Measurements from ENCODE around the gene CYB5R4.

CYB5R4 gene

GRCh38 chr6:83878902-83879644 lies 19.6 kb downstream of the CYB5R4 start:
- TF ChIP-seq, protein P1, sequence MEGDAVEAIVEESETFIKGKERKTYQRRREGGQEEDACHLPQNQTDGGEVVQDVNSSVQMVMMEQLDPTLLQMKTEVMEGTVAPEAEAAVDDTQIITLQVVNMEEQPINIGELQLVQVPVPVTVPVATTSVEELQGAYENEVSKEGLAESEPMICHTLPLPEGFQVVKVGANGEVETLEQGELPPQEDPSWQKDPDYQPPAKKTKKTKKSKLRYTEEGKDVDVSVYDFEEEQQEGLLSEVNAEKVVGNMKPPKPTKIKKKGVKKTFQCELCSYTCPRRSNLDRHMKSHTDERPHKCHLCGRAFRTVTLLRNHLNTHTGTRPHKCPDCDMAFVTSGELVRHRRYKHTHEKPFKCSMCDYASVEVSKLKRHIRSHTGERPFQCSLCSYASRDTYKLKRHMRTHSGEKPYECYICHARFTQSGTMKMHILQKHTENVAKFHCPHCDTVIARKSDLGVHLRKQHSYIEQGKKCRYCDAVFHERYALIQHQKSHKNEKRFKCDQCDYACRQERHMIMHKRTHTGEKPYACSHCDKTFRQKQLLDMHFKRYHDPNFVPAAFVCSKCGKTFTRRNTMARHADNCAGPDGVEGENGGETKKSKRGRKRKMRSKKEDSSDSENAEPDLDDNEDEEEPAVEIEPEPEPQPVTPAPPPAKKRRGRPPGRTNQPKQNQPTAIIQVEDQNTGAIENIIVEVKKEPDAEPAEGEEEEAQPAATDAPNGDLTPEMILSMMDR (conservative IDR thresholded peaks at IDR 0.05) = no peak
- TF ChIP-seq ZFX (IDR thresholded peaks at IDR 0.05) = no peak
- H3K27ac ChIP-seq = no peak overlapping the region

- TF ChIP-seq, protein P1 (conservative IDR thresholded peaks at IDR 0.05) = no peak
- TF ChIP-seq ZFX (IDR thresholded peaks at IDR 0.05) = no peak
- no peak overlapping the region for H3K27ac ChIP-seq
Measured at GRCh38 chr6:83879746-83880145, 20.3 kb downstream of the CYB5R4 start.

DNA sequence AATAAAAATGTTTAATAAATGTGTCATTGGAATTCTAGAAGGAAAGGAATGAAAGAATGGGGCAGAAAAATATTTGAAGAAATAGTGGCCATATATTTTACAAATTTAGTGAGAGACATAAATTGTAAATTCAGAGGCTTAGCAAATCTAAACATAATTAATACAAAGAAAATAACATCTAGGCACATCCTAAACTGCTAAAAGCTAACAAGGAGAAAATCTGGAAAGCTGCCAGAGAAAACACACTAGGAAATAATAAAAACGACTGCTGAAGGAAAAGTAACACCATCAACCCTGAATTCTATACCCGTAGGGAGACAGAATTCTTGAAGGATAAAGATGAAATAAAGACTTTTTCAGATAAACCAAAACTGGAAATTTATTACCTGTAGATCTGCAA lies 23.8 kb downstream of the CYB5R4 start:
- TF ChIP-seq ZFX (IDR thresholded peaks at IDR 0.05) = no peak
- TF ChIP-seq, protein P1 (conservative IDR thresholded peaks at IDR 0.05) = no peak

DNA sequence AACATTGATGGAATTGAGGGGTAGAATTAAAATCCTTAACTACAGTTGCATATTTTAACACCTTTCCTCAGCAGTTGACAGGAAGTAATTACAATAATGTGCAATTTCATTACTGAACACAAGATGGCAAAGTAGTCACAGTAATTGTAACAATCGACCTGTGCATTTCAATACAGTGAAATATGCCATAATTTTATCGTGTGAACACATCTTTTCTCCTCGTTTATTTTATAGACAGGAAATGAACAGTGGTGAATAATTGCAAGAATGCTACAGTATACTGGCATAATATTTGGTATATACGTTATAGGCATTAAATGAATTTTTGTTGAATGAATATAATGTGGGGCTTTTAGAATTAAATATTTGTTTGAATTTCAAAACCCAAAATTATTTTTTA lies 25.0 kb downstream of the CYB5R4 start:
- no peak overlapping the region for H3K27ac ChIP-seq
- TF ChIP-seq, protein P1 (conservative IDR thresholded peaks at IDR 0.05) = peak; percentile 73
- no peak for TF ChIP-seq ZFX (IDR thresholded peaks at IDR 0.05)

More for the DNA sequence above, 23.8 kb downstream of the CYB5R4 start:
- no peak overlapping the region for H3K27ac ChIP-seq

- no peak for TF ChIP-seq ZFX (IDR thresholded peaks at IDR 0.05)
- TF ChIP-seq, protein P1 (conservative IDR thresholded peaks at IDR 0.05) = no peak
Measured at GRCh38 chr6:83885984-83886383, 26.5 kb downstream of the CYB5R4 start.

GRCh38 chr6:83889621-83890020 lies 30.1 kb downstream of the CYB5R4 start:
- TF ChIP-seq, protein P1 (conservative IDR thresholded peaks at IDR 0.05) = no peak
- no peak for TF ChIP-seq ZFX (IDR thresholded peaks at IDR 0.05)
- no peak overlapping the region for H3K27ac ChIP-seq

More at GRCh38 chr6:83885984-83886383, 26.5 kb downstream of the CYB5R4 start:
- no peak overlapping the region for H3K27ac ChIP-seq

- TF ChIP-seq, protein P1 (conservative IDR thresholded peaks at IDR 0.05) = no peak
- no peak for TF ChIP-seq ZFX (IDR thresholded peaks at IDR 0.05)
- H3K27ac ChIP-seq = no peak overlapping the region
Measured at GRCh38 chr6:83890520-83890919, 31.0 kb downstream of the CYB5R4 start.

All from C4-2B (cell line).